Natural killer cell (primary cell): ENCODE data around the gene LRIG1. TPM values are rescaled to one million over a fixed set of nuclear protein-coding genes. Genes with fewer than 3 reads are reported as not detected.
A peak's percentile ranks its signal among the peaks of the same experiment; 100 is the strongest.

Experiments
- ATAC-seq, 3 donors: fragments of 150-1000 bp in 2 of 3; fragments of 200-7000 bp in 1 of 3; cut with Tn5 transposase; 1 replicate in 1 of 3; 2 replicates in 2 of 3; pipeline ENCODE4 v1.10.0; 2021; ENCODE audit warnings: mild to moderate bottlenecking in 2 of 3, moderate library complexity in 2 of 3
- DNase-seq, 2 donors: peaks; one replicate each; pipeline versions ENCODE4 v3.0.0 to v3.0.0-alpha.2; 2013 to 2021; ENCODE audit warnings: mixed read lengths in 1 of 2
- H3K27ac ChIP-seq: one replicate; pipeline ENCODE4 v1.5.1; 2013; ENCODE audit warnings: mild to moderate bottlenecking, low read length
- H3K27me3 ChIP-seq: one replicate; pipeline ENCODE4 v1.6.1; 2013; ENCODE audit warnings: low read length; ENCODE audit not compliant: control insufficient read depth, insufficient read depth
- H3K36me3 ChIP-seq: one replicate; pipeline ENCODE4 v1.6.1; 2013; ENCODE audit warnings: low read length; ENCODE audit not compliant: control insufficient read depth, insufficient read depth
- H3K4me1 ChIP-seq: one replicate; pipeline ENCODE4 v1.6.1; 2013; ENCODE audit warnings: low read length; ENCODE audit not compliant: control insufficient read depth, insufficient read depth
- H3K4me3 ChIP-seq: one replicate; pipeline ENCODE4 v1.5.1; 2013; ENCODE audit warnings: low read length
- H3K9me3 ChIP-seq: one replicate; pipeline ENCODE4 v1.6.1; 2013; ENCODE audit warnings: low read length; ENCODE audit not compliant: control insufficient read depth, insufficient read depth
- H3K27ac Mint-ChIP-seq, 2 donors: one replicate each; pipeline ENCODE4 v1.8.0; 2022; ENCODE audit warnings: mild to moderate bottlenecking in 2 of 2, mixed read lengths in 2 of 2, moderate library complexity in 1 of 2
- H3K27me3 Mint-ChIP-seq, 2 donors: one replicate each; pipeline ENCODE4 v1.8.0; 2022; ENCODE audit warnings: low read depth in 2 of 2, mixed read lengths in 2 of 2
- H3K36me3 Mint-ChIP-seq: one replicate; pipeline ENCODE4 v1.8.0; 2022; ENCODE audit warnings: mixed read lengths
- H3K4me1 Mint-ChIP-seq, 2 donors: one replicate each; pipeline ENCODE4 v1.8.0; 2022; ENCODE audit warnings: mixed read lengths in 2 of 2
- H3K4me3 Mint-ChIP-seq: one replicate; pipeline ENCODE4 v1.8.0; 2022; ENCODE audit warnings: mild to moderate bottlenecking, moderate library complexity, mixed read lengths
- H3K9me3 Mint-ChIP-seq, 2 donors: one replicate each; pipeline ENCODE4 v1.8.0; 2022; ENCODE audit warnings: mixed read lengths in 2 of 2
- CTCF ChIP-seq: fragments of 200-600 bp; IDR thresholded peaks from one replicate; pipeline ENCODE4 v1.8.0; 2022; ENCODE audit warnings: antibody characterized with exemption
- WGBS: methylation state at CpG from one replicate; pipeline ENCODE4 v1.1.7; 2013; ENCODE audit warnings: missing lambda C conversion rate; ENCODE audit not compliant: insufficient coverage; 5-methylcytosine and 5-hydroxymethylcytosine counted together
- intact Hi-C: fragments of 100-400 bp; cut with micrococcal nuclease; formaldehyde crosslinking; loops from one replicate; pipeline ENCODE4 v1.14.2; 2022
- total RNA-seq, 4 donors: library from RNA; stranded (reverse); fragments of 120-200 nt in 1 of 4; gene quantifications; one replicate each; pipeline versions ENCODE4 v1.2.3 to v1.2.4, GENCODE V29; 2013 to 2022

LRIG1 gene
- total RNA-seq, 3 donors from 2014 or later (not counting 1 experiment from before 2014, with no cell fraction given), result 5.5 to 10.6 (median 8.5) TPM

- intact Hi-C loops, result loop anchor here (1.0 kb wide), 1 partner anchor 51 kb away; no protein-coding TSS in a partner anchor
- TF ChIP-seq CTCF, result no peak
- Mint-ChIP-seq H3K27me3 (no peaks in the 10 kb centered on the region), H3K9me3 (no peaks in the 10 kb centered on the region), H3K36me3 (no peaks in the 10 kb centered on the region), H3K4me3 (peak overlapping the region; percentile 73), H3K4me1 (peaks cover 41 to 43% of the 10 kb centered on the region in 2 donors), H3K27ac (peak overlapping the region; percentile 88 to 98)
- Histone ChIP-seq H3K27ac (peak overlapping the region; percentile 62), H3K9me3 (no peaks in the 10 kb centered on the region), H3K4me3 (no peak overlapping the region), H3K36me3 (no peaks in the 10 kb centered on the region), H3K4me1 (peaks cover 21% of the 10 kb centered on the region), H3K27me3 (no peaks in the 10 kb centered on the region)
- ATAC-seq, result peak; percentile 91 to 94 (median 92)
- WGBS, result 43% methylated on average over 1 of the region's 2 CpGs
- peak in 1 of 2 donors; percentile 25 for DNase-seq
These were observed 146.8 kb downstream of the LRIG1 start for GRCh38 chr3:66354001-66354400.

GRCh38 chr3:66353530-66353929 lies 147.3 kb downstream of the LRIG1 start:
- Mint-ChIP-seq H3K4me3 (peak overlapping the region; percentile 73), H3K4me1 (peaks cover 41 to 43% of the 10 kb centered on the region in 2 donors), H3K27ac (peak overlapping the region; percentile 88 to 98), H3K9me3 (no peaks in the 10 kb centered on the region), H3K27me3 (no peaks in the 10 kb centered on the region), H3K36me3 (no peaks in the 10 kb centered on the region)
- Histone ChIP-seq H3K27me3 (no peaks in the 10 kb centered on the region), H3K4me3 (no peak overlapping the region), H3K4me1 (peaks cover 21% of the 10 kb centered on the region), H3K27ac (peak overlapping the region; percentile 62), H3K36me3 (no peaks in the 10 kb centered on the region), H3K9me3 (no peaks in the 10 kb centered on the region)
- 68% methylated on average over 6 of the region's 6 CpGs for WGBS
- DNase-seq (no peak), ATAC-seq (peak; percentile 15 to 40 (median 34))
- no peak for TF ChIP-seq CTCF
- intact Hi-C loops, result no loop called here

GRCh38 chr3:66353039-66353438 lies 147.8 kb downstream of the LRIG1 start:
- Mint-ChIP-seq H3K4me1 (peaks cover 41 to 43% of the 10 kb centered on the region in 2 donors), H3K27me3 (no peaks in the 10 kb centered on the region), H3K36me3 (no peaks in the 10 kb centered on the region), H3K9me3 (no peaks in the 10 kb centered on the region), H3K4me3 (no peak overlapping the region), H3K27ac (peak overlapping the region; percentile 88 to 98)
- H3K4me3 ChIP-seq, result no peak overlapping the region
- 95% methylated on average over 3 of the region's 3 CpGs for WGBS
- DNase-seq, result no peak
- H3K27me3 ChIP-seq, result no peaks in the 10 kb centered on the region
- H3K36me3 ChIP-seq, result peaks cover under 1% of the 10 kb centered on the region
- peak overlapping the region; percentile 62 for H3K27ac ChIP-seq
- TF ChIP-seq CTCF, result no peak
- H3K4me1 ChIP-seq, result peaks cover 21% of the 10 kb centered on the region
- H3K9me3 ChIP-seq, result no peaks in the 10 kb centered on the region
- ATAC-seq, result no peak
- intact Hi-C loops, result no loop called here

GRCh38 chr3:66350601-66351000 lies 150.2 kb downstream of the LRIG1 start:
- Mint-ChIP-seq H3K36me3 (no peaks in the 10 kb centered on the region), H3K4me3 (no peak overlapping the region), H3K9me3 (no peaks in the 10 kb centered on the region), H3K4me1 (peaks cover 36 to 38% of the 10 kb centered on the region in 2 donors), H3K27me3 (no peaks in the 10 kb centered on the region), H3K27ac (no peak overlapping the region)
- no peak overlapping the region for H3K4me3 ChIP-seq
- intact Hi-C loops, result no loop called here
- no peak overlapping the region for H3K27ac ChIP-seq
- H3K9me3 ChIP-seq, result no peaks in the 10 kb centered on the region
- H3K36me3 ChIP-seq, result peaks cover 1% of the 10 kb centered on the region
- ATAC-seq, result no peak
- 100% methylated on average over 5 of the region's 8 CpGs for WGBS
- no peak for DNase-seq
- H3K27me3 ChIP-seq, result no peaks in the 10 kb centered on the region
- no peak for TF ChIP-seq CTCF
- H3K4me1 ChIP-seq, result peaks cover 22% of the 10 kb centered on the region
